IPS DF 6.9 (cell line): ENCODE results near the gene RXRA.

Source experiments
- DNase-seq: peaks from one replicate; pipeline ENCODE4 v3.0.0-alpha.2; 2013; ENCODE audit warnings: low read depth, low spot score
- H3K27ac ChIP-seq: one replicate; pipeline ENCODE4 v1.5.1; 2013; ENCODE audit warnings: low read length, control low read depth
- H3K27me3 ChIP-seq: 2 replicates; pipeline ENCODE4 v1.6.1; 2013; ENCODE audit warnings: mild to moderate bottlenecking, low read length; ENCODE audit not compliant: control insufficient read depth, insufficient read depth
- H3K36me3 ChIP-seq: 2 replicates; pipeline ENCODE4 v1.6.1; 2013; ENCODE audit warnings: low read length; ENCODE audit not compliant: control insufficient read depth, insufficient read depth
- H3K4me1 ChIP-seq: 2 replicates; pipeline ENCODE4 v1.6.1; 2013; ENCODE audit warnings: low read length; ENCODE audit not compliant: control insufficient read depth, insufficient read depth
- H3K4me3 ChIP-seq: 2 replicates; pipeline ENCODE4 v1.5.1; 2013; ENCODE audit warnings: mild to moderate bottlenecking, low read length
- H3K9me3 ChIP-seq: 2 replicates; pipeline ENCODE4 v1.6.1; 2013; ENCODE audit warnings: low read length, inconsistent platforms; ENCODE audit not compliant: control insufficient read depth, insufficient read depth
- WGBS: extraction: QIAGEN DNeasy Blood & Tissue Kit; methylation state at CpG from one replicate; pipeline ENCODE4 v1.1.7; 2013; ENCODE audit warnings: mixed read lengths, missing lambda C conversion rate; ENCODE audit not compliant: insufficient read length, insufficient coverage; 5-methylcytosine and 5-hydroxymethylcytosine counted together

RXRA gene

GRCh38 chr9:134376386-134377142 is 50.3 kb downstream of the RXRA start:
- H3K27ac ChIP-seq = no peak overlapping the region
- no peak overlapping the region for H3K4me3 ChIP-seq
- DNase-seq = no peak
- WGBS = no CpG with 5 or more reads among the region's 27 CpGs
- no peaks in the 10 kb centered on the region for H3K27me3 ChIP-seq
- no peaks in the 10 kb centered on the region for H3K36me3 ChIP-seq
- no peaks in the 10 kb centered on the region for H3K9me3 ChIP-seq
- H3K4me1 ChIP-seq = peaks cover 2% of the 10 kb centered on the region; the same call in 1 of the 2 replicates

DNA sequence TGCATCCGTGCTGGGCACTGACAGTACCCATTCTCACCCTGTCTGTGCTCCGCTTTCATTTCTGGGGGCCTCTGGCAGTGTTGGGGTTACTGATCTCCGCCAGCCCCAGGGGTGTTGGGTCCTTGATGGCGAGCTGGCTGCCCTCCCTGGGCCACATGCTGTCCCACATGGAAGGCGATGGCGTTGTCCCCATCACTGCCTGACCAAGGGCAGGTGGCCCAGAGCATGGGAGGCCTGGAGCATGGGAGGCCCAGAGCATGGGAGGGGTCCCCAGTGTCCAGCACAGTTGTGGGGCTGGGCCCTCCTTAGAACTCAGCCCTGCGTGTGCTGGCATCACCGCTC is 50.9 kb downstream of the RXRA start:
- no CpG with 5 or more reads among the region's 8 CpGs for WGBS
- H3K27ac ChIP-seq = no peak overlapping the region

DNA sequence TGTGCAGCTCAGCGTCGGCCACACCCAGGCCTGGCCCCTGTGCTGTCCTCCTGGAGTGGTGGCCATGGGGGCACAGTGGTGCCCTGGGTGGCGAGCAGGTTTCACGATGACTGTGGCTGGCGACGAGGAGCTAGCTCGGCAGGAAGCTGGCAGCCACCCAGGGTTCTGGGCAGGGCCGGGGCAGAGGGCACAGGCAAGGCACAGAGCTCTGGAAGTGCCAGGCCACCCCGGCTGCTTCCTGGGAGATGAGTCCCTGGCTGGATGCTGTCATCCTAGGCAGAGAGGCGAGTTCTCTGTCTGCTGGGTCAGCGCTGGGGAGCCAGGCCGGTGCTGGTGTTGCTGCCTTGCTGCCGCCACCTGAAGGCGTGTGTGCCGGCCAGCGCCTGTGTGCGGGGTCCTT is 51.7 kb downstream of the RXRA start:
- peaks cover 2% of the 10 kb centered on the region; the same call in 1 of the 2 replicates for H3K4me1 ChIP-seq
- H3K36me3 ChIP-seq = no peaks in the 10 kb centered on the region
- WGBS = no CpG with 5 or more reads among the region's 17 CpGs
- no peak overlapping the region for H3K27ac ChIP-seq
- H3K4me3 ChIP-seq = no peak overlapping the region
- no peaks in the 10 kb centered on the region for H3K27me3 ChIP-seq
- DNase-seq = no peak
- no peaks in the 10 kb centered on the region for H3K9me3 ChIP-seq

More for the DNA sequence above, 50.9 kb downstream of the RXRA start:
- no peaks in the 10 kb centered on the region for H3K27me3 ChIP-seq
- H3K9me3 ChIP-seq = no peaks in the 10 kb centered on the region
- H3K36me3 ChIP-seq = no peaks in the 10 kb centered on the region
- H3K4me3 ChIP-seq = no peak overlapping the region
- DNase-seq = no peak
- H3K4me1 ChIP-seq = peaks cover 2% of the 10 kb centered on the region; the same call in 1 of the 2 replicates

DNA sequence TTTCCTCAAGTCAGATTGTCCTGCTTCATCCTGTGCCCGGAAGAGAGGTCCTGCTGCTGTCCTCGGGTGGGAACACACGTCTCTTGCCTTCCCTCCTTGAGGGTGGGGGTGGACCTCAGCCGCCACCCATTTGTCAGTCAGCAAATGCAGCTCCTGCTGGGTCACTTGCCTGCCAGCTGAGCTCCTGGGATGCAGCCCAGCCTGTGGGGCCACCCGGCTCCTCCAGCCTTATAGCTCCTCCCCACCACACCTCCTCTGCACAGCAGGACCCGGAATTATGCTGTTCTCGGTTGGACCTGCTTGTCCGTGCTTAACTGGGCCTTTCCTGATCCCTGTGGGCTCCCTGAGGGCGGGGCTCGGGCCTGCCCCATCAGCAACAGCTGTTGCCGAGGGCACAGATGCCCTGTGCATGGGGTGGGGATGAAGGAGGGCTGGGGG is 52.7 kb downstream of the RXRA start:
- no peaks in the 10 kb centered on the region for H3K9me3 ChIP-seq
- no CpG with 5 or more reads among the region's 11 CpGs for WGBS
- H3K4me1 ChIP-seq = peaks cover 2% of the 10 kb centered on the region; the same call in 1 of the 2 replicates
- H3K36me3 ChIP-seq = no peaks in the 10 kb centered on the region
- H3K27me3 ChIP-seq = no peaks in the 10 kb centered on the region
- no peak overlapping the region for H3K4me3 ChIP-seq
- no peak for DNase-seq
- no peak overlapping the region for H3K27ac ChIP-seq

DNA sequence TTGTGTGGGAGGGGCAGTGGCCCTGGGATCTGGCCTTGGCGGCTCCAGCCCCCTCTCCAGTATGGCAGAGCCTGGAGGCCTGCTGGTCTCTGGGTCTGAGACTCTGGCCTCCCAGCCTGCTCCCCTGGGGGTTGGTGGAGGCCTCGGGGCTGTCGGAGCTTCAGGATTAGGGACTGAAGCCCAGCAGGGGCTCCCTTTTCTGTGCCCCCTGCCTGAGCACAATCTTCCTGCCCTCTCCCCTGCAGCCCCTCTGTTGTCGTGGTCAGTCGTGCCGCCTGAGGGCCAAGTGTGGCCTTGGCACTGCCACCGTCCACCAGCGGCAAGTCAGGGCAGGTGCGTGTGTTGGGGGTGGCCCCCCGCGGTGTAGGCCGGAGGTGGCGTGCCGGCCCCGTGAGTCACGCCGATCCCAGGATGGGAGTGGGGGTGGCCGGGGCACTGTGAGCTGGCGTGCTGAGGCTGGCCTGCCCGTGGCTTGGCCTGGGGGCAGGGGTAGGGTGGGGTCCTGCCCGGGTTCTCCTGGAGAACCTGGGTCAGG is 53.6 kb downstream of the RXRA start:
- Histone ChIP-seq H3K9me3 (no peaks in the 10 kb centered on the region), H3K27ac (no peak overlapping the region), H3K4me1 (peaks cover 2% of the 10 kb centered on the region; the same call in 1 of the 2 replicates), H3K36me3 (no peaks in the 10 kb centered on the region), H3K4me3 (no peak overlapping the region), H3K27me3 (no peaks in the 10 kb centered on the region)
- no peak for DNase-seq
- no CpG with 5 or more reads among the region's 21 CpGs for WGBS

- DNase-seq = no peak
- no CpG with 5 or more reads among the region's 16 CpGs for WGBS
- Histone ChIP-seq H3K36me3 (no peaks in the 10 kb centered on the region), H3K4me3 (no peak overlapping the region), H3K4me1 (peaks cover 2% of the 10 kb centered on the region; the same call in 1 of the 2 replicates), H3K27ac (no peak overlapping the region), H3K9me3 (no peaks in the 10 kb centered on the region), H3K27me3 (no peaks in the 10 kb centered on the region)
Observed at GRCh38 chr9:134380542-134381271, 54.5 kb downstream of the RXRA start.

DNA sequence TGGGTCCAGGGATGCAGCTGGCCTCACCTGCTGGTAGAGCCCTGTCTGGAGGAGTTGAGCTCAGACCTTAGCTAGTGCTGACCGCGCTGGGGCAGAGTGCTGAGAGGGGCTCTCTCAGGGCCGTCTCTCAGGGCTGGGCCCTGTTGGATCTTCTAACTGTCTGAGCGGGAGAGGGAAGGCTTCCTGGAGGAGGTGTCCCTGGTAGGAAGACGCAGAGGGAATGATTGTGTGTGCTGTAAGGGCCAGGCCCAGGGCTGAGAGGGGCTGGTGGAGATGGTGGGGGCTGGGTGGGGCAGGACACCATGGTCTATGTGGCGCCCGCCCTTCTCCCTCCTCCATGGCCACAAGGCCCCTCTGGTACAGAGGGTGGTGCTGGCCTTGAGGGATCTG is 55.0 kb downstream of the RXRA start:
- no peaks in the 10 kb centered on the region for H3K36me3 ChIP-seq
- WGBS = no CpG with 5 or more reads among the region's 7 CpGs
- peaks cover 2% of the 10 kb centered on the region; the same call in 1 of the 2 replicates for H3K4me1 ChIP-seq
- no peak overlapping the region for H3K4me3 ChIP-seq
- no peaks in the 10 kb centered on the region for H3K9me3 ChIP-seq
- H3K27me3 ChIP-seq = no peaks in the 10 kb centered on the region
- no peak overlapping the region for H3K27ac ChIP-seq
- no peak for DNase-seq

DNA sequence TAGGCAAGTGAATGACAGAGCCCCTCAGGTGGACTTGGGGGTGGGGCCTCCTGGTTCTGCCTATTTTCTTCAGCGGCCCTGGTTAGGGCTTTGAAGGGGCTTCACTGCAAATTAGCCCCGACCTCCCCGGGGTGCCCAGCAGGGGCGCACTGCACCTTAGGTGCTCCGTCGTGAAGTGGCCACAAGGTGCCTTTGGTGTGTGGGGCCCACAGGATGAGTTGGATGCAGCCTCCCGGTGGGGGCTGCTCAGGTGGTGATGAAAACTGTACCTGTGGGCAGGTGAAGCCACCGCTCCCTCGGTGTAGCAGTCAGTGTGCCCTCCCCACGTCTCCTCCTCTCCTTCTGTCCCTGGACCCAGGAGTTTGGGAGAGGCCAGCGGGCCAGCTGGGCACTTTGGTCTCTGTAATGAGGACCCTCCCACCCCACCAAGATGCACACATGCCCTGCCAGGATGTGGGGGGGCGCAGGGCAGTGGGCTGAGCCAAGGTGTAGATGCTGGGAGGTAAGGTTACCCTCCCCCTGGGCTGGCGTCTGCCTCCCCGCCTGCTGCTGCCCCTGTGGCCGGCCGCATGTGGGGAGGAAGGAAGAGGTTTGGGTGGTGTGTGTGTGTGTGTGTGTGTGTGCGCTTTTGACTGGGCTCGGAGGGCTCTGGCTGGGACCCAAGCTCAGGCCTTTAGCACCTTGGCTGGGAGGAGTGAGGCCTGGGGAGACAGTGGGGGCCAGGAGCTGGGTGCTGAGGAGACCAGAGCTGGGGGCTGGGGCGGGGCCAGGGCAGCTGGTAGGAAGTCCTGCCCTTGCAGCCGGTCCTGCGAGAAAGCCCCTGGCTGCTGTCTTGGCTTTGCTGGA is 55.6 kb downstream of the RXRA start:
- peaks cover 2% of the 10 kb centered on the region; the same call in 1 of the 2 replicates for H3K4me1 ChIP-seq
- WGBS = no CpG with 5 or more reads among the region's 21 CpGs

GRCh38 chr9:134382733-134383132 is 56.5 kb downstream of the RXRA start:
- no peaks in the 10 kb centered on the region for H3K36me3 ChIP-seq
- no peak for DNase-seq
- H3K27me3 ChIP-seq = no peaks in the 10 kb centered on the region
- H3K4me1 ChIP-seq = peaks cover 2% of the 10 kb centered on the region; the same call in 1 of the 2 replicates
- H3K27ac ChIP-seq = no peak overlapping the region
- H3K4me3 ChIP-seq = no peak overlapping the region
- H3K9me3 ChIP-seq = no peaks in the 10 kb centered on the region
- no CpG with 5 or more reads among the region's 14 CpGs for WGBS

More for the DNA sequence above, 55.6 kb downstream of the RXRA start:
- no peak for DNase-seq
- Histone ChIP-seq H3K27ac (no peak overlapping the region), H3K4me3 (no peak overlapping the region), H3K9me3 (no peaks in the 10 kb centered on the region), H3K36me3 (no peaks in the 10 kb centered on the region), H3K27me3 (no peaks in the 10 kb centered on the region)

DNA sequence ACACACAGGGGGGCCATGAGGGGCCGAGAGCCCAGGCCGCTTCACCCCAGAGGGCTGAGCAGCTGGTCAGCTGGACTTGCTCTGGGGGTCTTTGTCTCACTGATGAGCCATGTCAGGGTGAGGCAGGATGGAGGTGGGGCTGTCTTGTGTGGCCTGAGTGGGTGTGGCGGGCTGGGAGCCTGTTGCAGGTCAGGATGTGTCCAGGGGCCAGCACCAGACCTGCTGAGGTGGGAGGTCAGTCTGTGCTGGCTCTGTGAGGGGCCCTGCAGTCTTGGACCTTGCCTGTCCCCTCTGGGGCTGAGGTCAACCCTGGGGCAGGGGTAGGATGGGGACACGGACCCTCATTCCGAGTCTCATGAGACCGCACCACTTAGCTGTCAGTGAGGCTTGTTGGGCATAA is 56.9 kb downstream of the RXRA start:
- WGBS = no CpG with 5 or more reads among the region's 6 CpGs
- Histone ChIP-seq H3K27ac (no peak overlapping the region), H3K4me3 (no peak overlapping the region), H3K27me3 (no peaks in the 10 kb centered on the region), H3K9me3 (no peaks in the 10 kb centered on the region), H3K4me1 (peaks cover 2% of the 10 kb centered on the region; the same call in 1 of the 2 replicates), H3K36me3 (no peaks in the 10 kb centered on the region)
- no peak for DNase-seq
